GM08714 (cell line): Measurements from ENCODE around the gene ACACB.

Experiments used
- H3K4me3 ChIP-seq: fragments of 200-500 bp; sonication (Bioruptor generic); 2 replicates; pipeline ENCODE4 v1.5.1; 2014; ENCODE audit warnings: mild to moderate bottlenecking, low read length, inconsistent platforms
- ZNF274 ChIP-seq: IDR thresholded peaks from 2 replicates; pipeline ENCODE4 v1.6.1; 2012; ENCODE audit warnings: mild to moderate bottlenecking, low read depth, low read length

The ACACB gene

DNA sequence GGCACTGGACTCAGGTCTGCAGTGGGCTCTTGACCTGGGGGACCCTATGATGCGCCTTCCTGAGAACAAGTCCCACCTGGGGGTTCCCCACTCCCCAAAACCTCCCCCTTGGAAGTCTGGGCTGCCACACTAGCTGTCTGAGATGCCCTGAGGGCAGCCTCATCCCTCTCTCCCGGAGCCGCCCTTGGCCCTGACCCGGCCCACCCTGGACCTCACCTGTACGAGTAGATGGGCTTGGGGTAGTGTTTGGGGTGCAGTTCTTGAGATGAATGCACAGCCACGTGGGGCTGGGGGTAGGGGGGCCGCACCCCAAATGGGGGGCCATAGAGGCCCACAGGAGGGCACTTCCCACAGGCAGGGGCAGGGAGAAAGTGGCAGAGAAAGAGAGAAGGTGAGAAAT lies 170.8 kb downstream of the ACACB start:
- TF ChIP-seq ZNF274: no peak
- no peak overlapping the region for H3K4me3 ChIP-seq

DNA sequence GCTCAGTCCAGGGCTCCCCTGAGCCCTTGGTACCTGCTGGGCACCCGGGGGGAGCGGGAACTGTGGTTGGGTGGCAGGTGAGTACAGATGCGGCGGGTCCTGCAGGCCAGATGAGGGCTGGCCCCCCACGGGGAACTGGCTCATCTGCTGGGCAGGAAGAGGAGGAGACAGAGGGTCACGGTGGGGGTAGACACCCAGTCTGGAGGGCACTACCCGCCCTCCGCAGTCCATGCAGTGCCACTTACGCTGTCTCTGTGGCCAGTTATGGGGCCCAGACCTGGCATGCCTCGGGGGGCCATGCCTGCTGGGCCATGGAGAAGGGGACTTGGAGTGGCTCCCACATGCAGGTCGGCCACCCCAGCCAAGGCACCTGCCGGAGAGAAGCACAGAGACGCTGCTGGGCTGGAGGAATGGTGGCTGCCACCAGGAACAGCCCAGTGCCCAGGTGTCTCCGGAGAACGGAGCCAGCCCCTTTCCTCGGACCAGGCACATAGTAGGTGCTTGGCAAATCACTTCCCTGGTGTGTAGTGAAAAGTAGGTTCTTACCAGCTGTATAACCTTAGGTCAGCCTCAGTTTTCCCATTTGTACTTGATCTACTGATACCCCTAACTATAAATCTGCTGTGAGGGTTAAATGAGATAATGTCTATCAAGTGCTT lies 171.6 kb downstream of the ACACB start:
- TF ChIP-seq ZNF274: no peak
- H3K4me3 ChIP-seq: no peak overlapping the region

GRCh38 chr12:109288571-109288970 lies 172.2 kb downstream of the ACACB start:
- TF ChIP-seq ZNF274: no peak
- H3K4me3 ChIP-seq: no peak overlapping the region

GRCh38 chr12:109289004-109289403 lies 172.6 kb downstream of the ACACB start:
- H3K4me3 ChIP-seq: no peak overlapping the region
- no peak for TF ChIP-seq ZNF274

- no peak overlapping the region for H3K4me3 ChIP-seq
- TF ChIP-seq ZNF274: no peak
Measured at GRCh38 chr12:109289551-109289950, 173.2 kb downstream of the ACACB start.

DNA sequence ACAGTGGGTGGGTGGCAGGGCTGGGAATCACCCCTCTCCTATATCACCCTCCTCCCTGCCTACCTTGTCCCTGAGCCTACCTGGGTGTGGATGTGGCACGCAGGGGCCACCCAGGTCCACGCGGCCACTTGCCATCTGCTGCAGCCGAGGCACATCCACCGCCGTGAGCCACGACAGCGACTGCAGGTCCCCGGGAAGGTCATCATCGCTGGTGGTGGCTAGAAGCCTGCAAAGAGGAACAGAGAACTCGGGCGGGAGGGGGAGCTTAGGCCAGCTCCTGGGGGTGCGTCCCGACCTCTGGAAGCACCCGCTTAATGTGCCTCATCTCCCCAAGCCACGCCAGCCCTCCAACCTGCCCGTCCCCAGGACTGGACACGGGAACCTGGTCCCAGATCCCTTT lies 173.7 kb downstream of the ACACB start:
- no peak overlapping the region for H3K4me3 ChIP-seq
- TF ChIP-seq ZNF274: no peak

- no peak for TF ChIP-seq ZNF274
- H3K4me3 ChIP-seq: no peak overlapping the region
Measured at GRCh38 chr12:109291117-109291516, 174.7 kb downstream of the ACACB start.

GRCh38 chr12:109291521-109292341 lies 175.3 kb downstream of the ACACB start:
- H3K4me3 ChIP-seq: no peak overlapping the region
- TF ChIP-seq ZNF274: no peak

DNA sequence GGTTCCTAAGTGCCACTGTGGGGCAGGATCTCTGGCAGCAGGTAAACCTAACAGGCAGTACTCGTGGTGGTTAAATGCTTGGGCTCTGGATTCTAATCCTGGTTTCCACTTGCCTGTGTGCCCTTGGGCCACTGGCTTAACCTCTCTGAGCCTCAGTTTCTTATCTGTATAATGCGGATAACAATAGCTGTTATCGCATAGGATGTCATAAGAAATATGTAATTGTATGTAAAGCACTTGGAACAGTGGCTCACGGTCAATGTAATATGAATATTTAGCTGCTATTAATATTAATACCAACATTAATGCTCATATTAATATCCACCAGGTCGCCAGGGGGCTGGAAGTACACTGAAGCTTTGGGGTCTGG lies 175.9 kb downstream of the ACACB start:
- TF ChIP-seq ZNF274: no peak
- no peak overlapping the region for H3K4me3 ChIP-seq

DNA sequence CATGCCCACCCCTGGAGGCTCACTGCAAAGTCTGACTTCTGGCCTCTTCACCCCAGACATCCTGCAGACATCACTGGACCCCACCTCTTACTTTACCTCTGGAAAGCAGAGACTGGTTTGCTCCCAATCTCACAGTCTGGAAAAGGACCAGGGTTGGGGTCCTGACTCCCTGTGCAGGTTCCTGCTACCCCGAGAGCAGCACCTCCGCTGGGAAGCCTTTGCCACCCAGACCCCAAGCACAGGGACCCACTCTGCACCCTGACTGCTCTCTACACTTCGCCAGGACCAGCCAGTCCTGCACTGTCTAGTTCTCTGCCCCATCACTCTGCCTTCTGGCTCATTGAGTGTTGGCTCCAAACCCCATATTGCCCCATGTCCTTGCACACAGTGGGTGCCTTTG lies 176.7 kb downstream of the ACACB start:
- no peak overlapping the region for H3K4me3 ChIP-seq
- no peak for TF ChIP-seq ZNF274

GRCh38 chr12:109294286-109294796 lies 178.0 kb downstream of the ACACB start:
- H3K4me3 ChIP-seq: no peak overlapping the region
- no peak for TF ChIP-seq ZNF274

DNA sequence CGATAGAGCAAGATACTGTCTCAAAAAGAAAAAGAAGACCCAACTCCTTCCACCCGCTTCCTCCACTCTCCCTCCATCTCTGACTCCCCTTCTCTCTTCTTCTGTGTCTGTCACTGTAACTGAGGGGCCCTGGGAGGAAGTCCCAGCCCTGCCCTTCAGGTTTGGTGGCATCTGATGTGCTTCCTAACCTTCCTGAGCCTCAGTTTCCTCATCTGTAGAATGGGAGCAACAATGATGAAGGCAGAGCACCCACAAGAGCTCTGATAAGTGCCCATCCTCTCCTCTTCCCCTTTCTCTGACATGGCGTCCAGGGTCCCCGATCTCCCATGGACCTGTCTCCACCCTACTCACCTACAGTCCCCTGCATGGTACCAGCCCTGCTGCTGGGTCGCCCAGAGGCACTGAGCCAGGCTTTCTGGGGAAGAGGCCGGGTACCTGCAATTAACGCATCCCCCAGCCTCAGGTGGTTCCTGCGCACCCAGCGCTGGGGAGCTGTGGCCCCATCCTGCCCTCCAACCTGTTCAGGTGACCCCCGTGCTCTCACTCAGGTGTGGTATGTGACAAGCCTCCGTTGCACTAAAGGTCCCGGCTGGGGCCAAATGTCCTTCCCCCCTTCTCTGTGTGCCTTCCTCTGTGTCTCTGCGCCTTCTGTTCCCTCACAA lies 179.5 kb downstream of the ACACB start:
- TF ChIP-seq ZNF274: no peak
- H3K4me3 ChIP-seq: no peak overlapping the region

DNA sequence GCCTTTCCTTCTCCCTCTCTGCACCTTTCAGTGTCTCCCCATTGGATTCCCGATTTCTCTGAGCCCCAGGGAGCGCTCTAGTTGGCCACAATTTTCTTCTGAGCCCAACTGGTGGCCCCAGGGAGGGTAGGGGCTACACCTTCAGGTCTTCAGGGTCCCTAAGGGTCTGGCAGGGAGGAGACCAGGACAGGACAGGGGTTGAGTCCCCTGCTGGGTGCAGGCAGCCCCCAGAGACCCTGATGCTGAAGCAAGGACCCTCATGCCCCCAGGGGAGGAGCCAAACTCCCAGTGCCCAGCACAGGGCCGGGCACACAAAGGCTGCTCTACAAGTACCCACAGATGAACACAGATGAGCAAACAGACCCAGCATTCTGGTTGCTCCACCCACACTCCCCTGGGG lies 180.0 kb downstream of the ACACB start:
- H3K4me3 ChIP-seq: no peak overlapping the region
- TF ChIP-seq ZNF274: no peak

DNA sequence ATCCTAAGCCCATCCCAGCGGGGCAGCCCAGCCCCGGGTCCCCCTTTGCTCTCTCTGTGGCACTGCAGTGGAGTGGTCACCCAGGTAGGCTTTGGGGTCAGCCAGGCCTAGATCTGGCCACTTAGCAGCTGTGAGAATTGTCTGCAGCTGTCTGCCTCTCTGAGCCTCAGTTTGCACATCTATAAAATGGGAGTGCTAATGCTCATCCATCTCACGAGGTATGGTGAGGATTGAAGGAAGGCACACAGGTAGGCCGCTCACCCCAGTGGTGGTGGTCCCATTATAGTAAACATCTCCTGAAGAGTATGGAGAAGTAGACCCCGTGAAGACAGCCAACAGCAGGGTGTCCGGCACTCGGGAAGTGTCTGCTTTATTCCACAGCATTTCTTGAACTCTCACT lies 183.5 kb downstream of the ACACB start:
- TF ChIP-seq ZNF274: no peak

More for the DNA sequence above, 183.5 kb downstream of the ACACB start:
- H3K4me3 ChIP-seq: no peak overlapping the region
